Psoas muscle (tissue), 8 donors: ENCODE data around the gene GABRB1. TPM values are rescaled to one million over a fixed set of nuclear protein-coding genes. Genes with fewer than 3 reads are reported as not detected.

Experiments
- ATAC-seq, 4 donors: fragments of 200-7000 bp; cut with Tn5 transposase; one replicate each; pipeline ENCODE4 v1.9.1; 2020; ENCODE audit warnings: moderate library complexity in 3 of 4, mild to moderate bottlenecking in 2 of 4
- DNase-seq, 2 donors: peaks; one replicate each; pipeline ENCODE4 v3.0.0-alpha.2; 2020
- H3K27ac ChIP-seq: fragments of 200-600 bp; one replicate; pipeline ENCODE4 v1.8.0; 2022
- H3K27me3 ChIP-seq, 3 donors: fragments of 200-600 bp in 1 of 3; one replicate each; pipeline versions ENCODE4 v1.6.1 to v1.8.0; 2013 to 2022; ENCODE audit warnings: low read length in 2 of 3, mild to moderate bottlenecking in 2 of 3, moderate library complexity in 1 of 3; ENCODE audit not compliant: insufficient read depth in 3 of 3
- H3K36me3 ChIP-seq, 2 donors: fragments of 200-600 bp in 1 of 2; one replicate each; pipeline versions ENCODE4 v1.6.1 to v1.8.0; 2013 to 2022; ENCODE audit warnings: low read depth in 1 of 2, mild to moderate bottlenecking in 1 of 2, moderate library complexity in 1 of 2; ENCODE audit not compliant: insufficient read depth in 1 of 2
- H3K4me1 ChIP-seq: fragments of 200-600 bp; one replicate; pipeline ENCODE4 v1.8.0; 2022
- H3K4me3 ChIP-seq: fragments of 200-600 bp; one replicate; pipeline ENCODE4 v1.8.0; 2022; ENCODE audit warnings: mild to moderate bottlenecking
- H3K9me3 ChIP-seq: fragments of 200-600 bp; one replicate; pipeline ENCODE4 v1.8.0; 2022
- WGBS, 3 donors: extraction: QIAGEN DNeasy Blood & Tissue Kit; methylation state at CpG; one replicate each; pipeline versions ENCODE4 v1.1.6 to v1.1.7; 2013; 5-methylcytosine and 5-hydroxymethylcytosine counted together
- intact Hi-C, 2 donors: fragments of 100-400 bp; cut with DNase I; formaldehyde crosslinking; loops; one replicate each; pipeline versions ENCODE4 v1.11.0 to v1.14.2; 2022
- polyA plus RNA-seq, 3 donors: library from polyadenylated mRNA; stranded (reverse); fragments of 200-250 nt; gene quantifications; one replicate each; pipeline ENCODE4 v1.2.3, GENCODE V29; 2013
- total RNA-seq, 4 donors: library from RNA; stranded (reverse); fragmentation: NEBNext Ultra II Directional in 2 of 4; extraction: Animal tissue kit (Norgen Biotek cat#: 25700) in 2 of 4; gene quantifications; one replicate each; pipeline versions ENCODE4 v1.2.1 to v1.2.4, GENCODE V29; 2021 to 2023
- TF ChIP-seq, protein P1 (sequence below): fragments of 200-600 bp; IDR thresholded peaks from one replicate; pipeline ENCODE4 v1.8.0; 2022; ENCODE audit warnings: antibody characterized with exemption
- donor health status: healthy with polysubstance abuse.
- donor health status: DM: no; HTN: no; CAD: no; lungs with moderate emphysema.
- donor health status: Bipolar disorder and iron deficiency.
- donor health status: healthy.
- donor health status: DM: yes; HTN: yes; CAD: no.
- donor health status: DM: no; HTN: no; CAD: no.
- donor health status: DM: no; HTN: no; CAD: no.
- donor health status: DM: yes; HTN: yes; CAD: no.

Gene GABRB1
- total and polyA plus RNA-seq, 7 donors = not detected

- WGBS, 3 donors = 68 to 71% (median 69%) methylated on average over 2 of the region's 2 CpGs
- intact Hi-C loops = no loop called here
- ATAC-seq = no peak
Measured at GRCh38 chr4:47221721-47222120, 190.4 kb downstream of the GABRB1 start.

DNA sequence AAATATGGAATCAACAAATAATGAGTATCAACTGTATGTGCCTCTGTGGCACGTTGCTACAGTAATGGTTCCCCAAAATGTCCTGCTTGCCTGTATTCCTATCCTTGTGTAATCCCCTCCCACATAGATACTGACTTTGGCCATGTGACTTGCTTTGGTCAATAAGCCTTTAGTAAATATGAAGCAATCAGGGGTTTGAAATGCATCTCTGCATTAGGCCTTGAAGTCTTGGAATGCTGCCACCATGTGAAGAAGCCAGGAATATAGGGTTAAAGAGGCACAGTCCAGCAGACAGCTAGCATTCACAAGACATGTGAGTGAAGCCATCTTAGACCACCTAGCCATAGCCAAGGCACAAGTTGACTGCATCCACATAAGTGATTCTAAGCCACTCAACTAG is 190.9 kb downstream of the GABRB1 start:
- Histone ChIP-seq H3K27ac (no peak overlapping the region), H3K4me3 (no peak overlapping the region), H3K36me3 (no peaks in the 10 kb centered on the region), H3K9me3 (no peaks in the 10 kb centered on the region), H3K27me3 (no peaks in the 10 kb centered on the region), H3K4me1 (no peaks in the 10 kb centered on the region)
- TF ChIP-seq, protein P1, sequence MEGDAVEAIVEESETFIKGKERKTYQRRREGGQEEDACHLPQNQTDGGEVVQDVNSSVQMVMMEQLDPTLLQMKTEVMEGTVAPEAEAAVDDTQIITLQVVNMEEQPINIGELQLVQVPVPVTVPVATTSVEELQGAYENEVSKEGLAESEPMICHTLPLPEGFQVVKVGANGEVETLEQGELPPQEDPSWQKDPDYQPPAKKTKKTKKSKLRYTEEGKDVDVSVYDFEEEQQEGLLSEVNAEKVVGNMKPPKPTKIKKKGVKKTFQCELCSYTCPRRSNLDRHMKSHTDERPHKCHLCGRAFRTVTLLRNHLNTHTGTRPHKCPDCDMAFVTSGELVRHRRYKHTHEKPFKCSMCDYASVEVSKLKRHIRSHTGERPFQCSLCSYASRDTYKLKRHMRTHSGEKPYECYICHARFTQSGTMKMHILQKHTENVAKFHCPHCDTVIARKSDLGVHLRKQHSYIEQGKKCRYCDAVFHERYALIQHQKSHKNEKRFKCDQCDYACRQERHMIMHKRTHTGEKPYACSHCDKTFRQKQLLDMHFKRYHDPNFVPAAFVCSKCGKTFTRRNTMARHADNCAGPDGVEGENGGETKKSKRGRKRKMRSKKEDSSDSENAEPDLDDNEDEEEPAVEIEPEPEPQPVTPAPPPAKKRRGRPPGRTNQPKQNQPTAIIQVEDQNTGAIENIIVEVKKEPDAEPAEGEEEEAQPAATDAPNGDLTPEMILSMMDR = no peak
- WGBS, 3 donors = 50 to 83% (median 76%) methylated on average over 1 of the region's 1 CpG
- ATAC-seq (no peak), DNase-seq (no peak)
- intact Hi-C loops = no loop called here

More at GRCh38 chr4:47221721-47222120, 190.4 kb downstream of the GABRB1 start:
- H3K36me3 ChIP-seq = no peaks in the 10 kb centered on the region
- no peak overlapping the region for H3K27ac ChIP-seq
- H3K9me3 ChIP-seq = no peaks in the 10 kb centered on the region
- H3K27me3 ChIP-seq = no peaks in the 10 kb centered on the region
- TF ChIP-seq, protein P1 = no peak
- no peak overlapping the region for H3K4me3 ChIP-seq
- H3K4me1 ChIP-seq = no peaks in the 10 kb centered on the region
- no peak for DNase-seq

DNA sequence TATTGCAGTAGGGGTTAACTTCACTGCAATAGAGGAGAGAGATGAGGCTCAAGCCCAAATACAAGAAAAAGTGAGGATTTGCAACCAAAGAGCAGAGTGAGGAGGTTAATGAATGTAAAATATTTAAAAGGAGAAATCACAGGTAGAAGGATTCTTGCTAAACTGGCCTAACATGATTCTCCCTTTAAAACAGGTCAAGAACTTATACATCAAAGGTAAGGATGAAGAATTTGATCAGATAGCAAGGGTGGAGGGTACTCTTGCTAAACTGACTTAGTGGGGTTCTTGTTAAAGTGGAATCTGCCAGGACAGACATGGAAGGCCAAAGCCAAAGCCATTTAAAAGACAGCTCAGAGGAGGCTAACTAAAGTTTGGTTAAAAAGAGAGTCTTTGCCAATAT is 193.0 kb downstream of the GABRB1 start:
- Histone ChIP-seq H3K4me1 (no peaks in the 10 kb centered on the region), H3K9me3 (no peaks in the 10 kb centered on the region), H3K4me3 (no peak overlapping the region), H3K36me3 (no peaks in the 10 kb centered on the region), H3K27me3 (no peaks in the 10 kb centered on the region), H3K27ac (no peak overlapping the region)
- DNase-seq = no peak
- ATAC-seq = no peak
- intact Hi-C loops = no loop called here
- TF ChIP-seq, protein P1 = no peak

GRCh38 chr4:47235721-47236120 is 204.4 kb downstream of the GABRB1 start:
- TF ChIP-seq, protein P1 = no peak
- no peak overlapping the region for H3K4me3 ChIP-seq
- no peaks in the 10 kb centered on the region for H3K9me3 ChIP-seq
- DNase-seq (no peak), ATAC-seq (no peak)
- intact Hi-C loops = no loop called here
- 49 to 53% (median 50%) methylated on average over 2 of the region's 2 CpGs for WGBS, 3 donors
- no peak overlapping the region for H3K27ac ChIP-seq
- H3K4me1 ChIP-seq = no peaks in the 10 kb centered on the region
- no peaks in the 10 kb centered on the region for H3K36me3 ChIP-seq
- H3K27me3 ChIP-seq = no peaks in the 10 kb centered on the region

DNA sequence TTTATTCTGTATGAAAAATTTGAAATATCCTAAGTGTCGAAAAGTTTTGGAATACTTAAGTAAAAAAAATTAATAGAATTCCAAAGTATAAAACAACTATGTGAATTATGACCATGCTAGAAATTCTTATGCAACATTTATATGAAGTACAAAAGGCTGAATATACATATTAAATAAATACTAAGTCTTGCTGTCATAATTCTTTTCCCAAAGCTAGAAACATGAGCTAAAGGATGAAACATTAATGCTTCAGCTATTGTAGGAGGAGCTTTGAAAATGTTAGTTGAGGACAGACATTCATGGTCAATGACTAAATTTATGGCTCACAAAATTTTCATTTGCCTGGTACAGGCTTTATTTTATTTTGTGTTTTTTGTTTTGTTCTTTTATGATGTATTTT is 207.3 kb downstream of the GABRB1 start:
- H3K4me3 ChIP-seq = no peak overlapping the region
- no peaks in the 10 kb centered on the region for H3K9me3 ChIP-seq
- H3K27ac ChIP-seq = no peak overlapping the region
- no peak for ATAC-seq
- H3K36me3 ChIP-seq = no peaks in the 10 kb centered on the region
- H3K4me1 ChIP-seq = no peaks in the 10 kb centered on the region
- intact Hi-C loops = no loop called here
- no peaks in the 10 kb centered on the region for H3K27me3 ChIP-seq
- WGBS, 3 donors = 38 to 74% (median 71%) methylated on average over 1 of the region's 1 CpG
- TF ChIP-seq, protein P1 = no peak
- no peak for DNase-seq
